ENCODE data around the gene HOXA9.
A peak's percentile ranks its signal among the peaks of the same experiment; 100 is the strongest.

The HOXA9 gene

GRCh38 chr7:27141137-27141922 is 24.0 kb downstream of the HOXA9 start:
- DNase-seq = no peak

GRCh38 chr7:27140126-27140857 is 25.0 kb downstream of the HOXA9 start:
- no peak for DNase-seq

- no peak for DNase-seq
Observed at GRCh38 chr7:27139334-27140125, 25.8 kb downstream of the HOXA9 start.

DNA sequence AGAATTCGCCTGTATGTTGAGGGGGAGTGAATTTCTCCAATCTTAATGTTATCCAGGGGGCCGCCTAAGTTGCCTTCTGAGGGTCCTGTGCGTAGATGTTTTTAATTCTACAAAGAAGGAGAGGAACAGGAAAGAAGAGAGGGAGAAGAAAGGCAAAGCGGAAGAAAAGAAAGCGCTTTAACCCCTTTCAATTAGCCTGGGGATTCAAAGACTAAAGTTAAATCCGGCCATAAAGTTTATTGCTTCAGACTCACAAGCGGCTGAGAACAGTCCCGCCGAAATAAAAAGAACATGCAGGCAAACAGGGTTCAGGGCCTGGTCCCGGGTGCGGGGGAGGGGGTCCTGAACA is 26.4 kb downstream of the HOXA9 start:
- no peak for DNase-seq

- DNase-seq = no peak
Observed at GRCh38 chr7:27138472-27138871, 26.9 kb downstream of the HOXA9 start.

DNA sequence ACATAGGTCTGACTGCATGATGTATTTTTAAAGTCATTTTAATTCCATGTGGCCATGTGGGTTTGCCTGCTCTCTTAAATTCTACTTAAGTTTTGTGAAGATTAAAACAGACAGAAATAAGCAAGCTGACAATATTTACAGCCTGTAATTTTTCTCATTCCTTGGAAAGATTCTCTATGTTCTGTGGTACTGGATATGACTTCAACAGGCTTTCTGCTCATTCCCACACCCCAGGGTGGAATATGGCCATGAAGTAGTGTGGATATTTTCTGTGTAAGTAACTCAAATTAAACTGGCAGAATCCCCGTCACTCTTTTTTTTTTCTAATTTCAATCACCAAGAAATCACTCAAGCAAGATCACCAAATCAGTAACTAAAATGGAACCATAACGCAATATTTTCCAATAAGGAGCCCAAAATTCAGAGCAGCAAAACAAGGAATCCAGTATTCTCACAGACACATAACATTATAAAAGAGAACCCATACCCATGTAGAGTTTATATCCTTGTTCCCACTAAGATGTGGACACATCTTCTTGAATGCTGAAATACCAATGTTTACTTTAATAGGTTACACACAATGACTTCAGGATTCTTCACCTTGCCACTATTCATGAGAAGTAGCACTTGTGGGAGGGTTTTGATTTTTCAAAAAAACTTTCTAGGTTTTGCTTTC is 27.6 kb downstream of the HOXA9 start:
- DNase-seq = no peak

GRCh38 chr7:27134392-27134791 is 30.9 kb downstream of the HOXA9 start:
- peak; percentile 91 for DNase-seq

DNA sequence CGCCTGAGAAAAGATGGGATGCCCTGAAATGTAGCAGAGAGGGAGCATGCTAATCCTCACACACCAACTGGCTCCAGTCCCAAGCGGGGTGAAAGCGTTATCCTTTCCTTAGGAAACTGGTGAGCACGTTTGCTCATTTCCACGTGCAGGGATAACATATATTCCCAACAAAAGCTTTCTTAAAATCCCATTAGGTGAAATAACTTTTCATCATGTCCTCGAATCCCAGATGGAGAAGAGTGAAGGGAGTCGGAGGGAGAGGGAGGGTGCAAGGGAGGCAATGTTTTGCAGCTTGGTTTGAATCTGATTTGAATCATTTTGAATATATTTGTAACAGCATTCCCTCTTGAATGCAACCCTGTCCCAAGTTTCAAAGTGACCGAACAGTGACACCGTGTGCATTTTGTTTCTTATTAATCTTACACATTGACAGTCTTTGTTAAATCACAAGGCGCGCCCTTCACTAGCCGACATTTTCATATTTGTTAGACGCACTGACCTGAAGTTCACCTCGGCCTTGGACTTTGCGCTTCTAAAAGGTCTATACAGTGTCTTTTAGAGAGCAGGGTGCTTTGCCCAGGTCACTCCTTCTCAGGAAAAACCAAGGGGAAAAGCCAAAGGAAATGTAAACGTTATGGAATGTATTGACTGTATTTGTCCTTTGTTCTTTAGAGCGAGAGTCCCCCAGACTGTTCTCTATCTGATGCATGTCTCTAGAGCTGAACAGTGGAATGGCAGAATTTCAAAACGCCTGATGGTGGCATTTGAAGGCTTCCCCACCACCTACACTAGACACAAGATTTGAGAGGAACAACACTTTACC is 31.7 kb downstream of the HOXA9 start:
- DNase-seq = no peak

DNA sequence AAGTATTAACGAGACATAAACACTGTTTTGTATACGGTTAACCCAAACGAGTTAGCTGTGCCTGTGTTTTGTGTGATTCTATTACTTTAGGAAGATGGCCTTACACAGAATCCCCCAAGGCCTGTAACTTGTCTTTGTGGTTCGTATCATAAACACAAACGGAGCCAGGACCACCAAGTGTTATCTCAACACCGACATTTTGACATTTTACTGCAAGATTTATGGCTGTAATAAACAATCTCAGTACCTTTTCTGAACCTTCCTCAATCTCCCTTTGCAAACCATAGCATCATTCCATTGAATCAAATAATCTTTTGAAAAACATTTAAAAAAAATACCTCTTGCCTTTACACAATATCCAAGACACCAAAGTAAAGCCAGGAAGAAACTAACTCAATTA is 32.4 kb downstream of the HOXA9 start:
- DNase-seq = no peak

GRCh38 chr7:27132214-27132613 is 33.1 kb downstream of the HOXA9 start:
- no peak for DNase-seq

DNA sequence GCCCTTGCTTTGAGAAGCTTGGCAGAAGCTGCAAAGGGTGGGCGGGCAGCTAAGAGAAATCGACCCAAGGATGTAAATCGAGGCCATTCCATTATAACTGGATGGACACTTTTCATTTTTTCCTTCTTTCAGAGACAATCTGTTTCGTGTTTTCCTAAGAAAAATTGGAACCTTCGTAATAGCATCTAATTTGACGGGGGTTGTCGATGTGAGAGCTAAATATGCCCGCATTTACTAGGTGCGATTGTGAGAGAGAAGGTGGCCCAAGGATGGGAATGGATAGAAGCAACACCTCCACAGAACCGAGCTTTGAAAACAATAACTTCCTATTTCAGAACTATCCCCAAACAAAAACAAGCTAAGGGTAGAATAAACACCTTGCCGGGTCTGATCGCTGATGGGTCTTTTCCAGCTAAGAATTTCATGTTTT is 33.9 kb downstream of the HOXA9 start:
- DNase-seq = no peak

DNA sequence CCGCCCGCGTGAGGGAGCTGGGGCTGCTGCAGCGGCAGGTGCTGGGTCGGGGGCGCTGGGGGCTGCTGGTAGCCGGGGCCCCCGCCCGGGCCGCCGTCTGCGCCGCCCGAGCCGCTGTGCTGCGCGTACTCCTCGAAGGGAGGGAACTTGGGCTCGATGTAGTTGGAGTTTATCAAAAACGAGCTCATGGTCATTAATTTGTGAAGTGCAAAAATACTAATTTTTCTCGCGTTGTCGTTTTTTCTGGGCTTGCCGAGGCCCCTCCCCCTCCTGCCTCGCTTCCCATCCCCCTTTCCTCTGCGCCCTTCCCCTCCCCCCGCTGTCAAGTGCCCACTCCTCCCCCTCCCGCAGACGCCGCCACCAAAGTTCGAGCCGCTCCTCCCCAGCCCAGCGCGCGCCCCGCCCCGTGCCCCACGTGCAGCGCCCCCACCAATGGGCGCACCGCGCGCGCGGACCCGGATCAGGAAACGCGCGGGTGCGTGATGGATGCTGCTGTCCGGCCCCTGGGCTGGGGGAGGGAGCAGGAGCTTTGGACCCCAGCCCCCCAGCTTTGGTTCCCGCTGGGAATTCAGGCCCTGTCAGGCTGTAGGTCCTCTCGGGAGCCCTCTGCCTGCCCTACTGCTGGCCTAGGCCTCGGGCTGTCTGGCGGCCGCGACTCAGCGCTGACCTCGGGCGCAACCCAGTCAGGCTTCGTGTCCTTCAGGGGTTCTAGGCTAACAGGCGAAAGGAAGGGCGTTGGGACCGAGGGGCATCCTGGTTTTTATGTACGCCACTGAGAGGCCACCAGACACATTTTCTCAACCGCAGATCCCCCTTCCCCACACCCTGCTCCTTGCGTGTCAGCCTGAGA is 34.6 kb downstream of the HOXA9 start, which contains the start of gene HOXA4:
HOXA4 (minus strand) TSS at position 218 of the 850 bp plus-strand sequence; CDS start at position 194, 24 bp downstream.
- peak; percentile 90 for DNase-seq

- DNase-seq = peak; percentile 51
Observed at GRCh38 chr7:27129729-27130539, 35.4 kb downstream of the HOXA9 start.

- no peak for DNase-seq
Observed at GRCh38 chr7:27128776-27129728, 36.3 kb downstream of the HOXA9 start.

- DNase-seq = no peak
Observed at GRCh38 chr7:27128034-27128433, 37.3 kb downstream of the HOXA9 start.

DNA sequence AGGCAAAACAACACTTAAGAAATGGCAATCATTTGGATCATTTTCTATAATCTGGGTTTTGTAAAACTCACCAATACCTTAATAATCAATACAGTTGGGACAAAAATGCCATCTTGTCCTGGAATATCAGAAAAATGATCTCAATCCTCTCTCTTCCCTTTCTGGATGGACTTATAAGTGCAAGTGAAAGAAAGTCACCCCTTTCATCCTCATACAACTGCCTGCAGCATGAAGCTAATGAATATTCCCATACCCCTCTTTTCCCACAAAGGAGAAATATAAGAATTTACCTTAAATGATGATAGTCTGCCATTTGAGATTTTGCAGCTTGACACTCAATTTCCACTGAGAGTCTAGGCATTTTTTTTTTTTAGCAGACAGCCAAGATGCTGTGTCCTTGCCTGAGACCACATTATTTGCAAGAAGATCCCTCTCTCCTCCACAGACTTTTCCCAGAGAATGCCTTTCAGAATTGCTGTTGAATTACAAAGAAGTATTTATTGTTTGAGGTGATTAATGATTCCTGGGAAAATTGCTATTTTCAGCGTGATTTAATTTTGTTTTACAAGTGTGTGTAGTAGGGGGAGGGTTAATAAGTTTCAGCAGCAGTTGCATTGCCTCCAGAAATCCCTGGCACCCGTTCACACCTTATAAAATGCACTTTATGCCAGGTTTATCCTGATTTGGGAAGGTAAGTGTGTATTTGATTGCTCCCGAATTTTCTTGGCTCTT is 38.6 kb downstream of the HOXA9 start:
- no peak for DNase-seq

DNA sequence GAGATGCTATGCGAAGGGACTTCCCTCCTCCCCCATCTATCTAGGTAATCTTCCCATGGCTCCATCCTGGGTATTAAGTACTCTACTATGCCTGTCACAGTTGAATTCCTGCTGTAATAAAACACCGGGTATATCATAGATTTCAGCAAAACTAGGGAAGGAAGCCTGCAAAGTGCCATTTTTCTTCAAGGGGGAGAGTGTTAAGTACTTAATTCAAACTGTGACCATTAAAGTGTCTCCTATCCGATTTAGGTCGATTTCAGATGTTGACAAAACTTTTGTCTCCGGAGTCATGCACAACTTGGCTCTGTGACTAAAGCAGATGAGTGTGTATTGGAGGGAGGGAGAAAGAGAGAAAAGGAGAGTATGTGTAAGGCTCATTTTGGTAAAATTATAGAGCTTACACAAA is 39.3 kb downstream of the HOXA9 start:
- no peak for DNase-seq

All from HCEC 1CT (cell line).